NT2/D1 (cell line): ENCODE data around the gene ACSM3.
"Not testable (repeated sequence)": the region's sequence is repeated elsewhere in the genome, so short reads cannot be mapped to it uniquely, and the experiment has no call there.

Experiments used
- DNase-seq: peaks from one replicate; pipeline ENCODE4 v3.0.0-alpha.2; 2011; ENCODE audit warnings: low read depth, low spot score
- H3K27me3 ChIP-seq: 2 replicates; pipeline ENCODE4 v1.6.0; 2011; ENCODE audit warnings: mild to moderate bottlenecking; ENCODE audit not compliant: insufficient read length, insufficient read depth
- H3K36me3 ChIP-seq: 2 replicates; pipeline ENCODE4 v1.6.1; 2011; ENCODE audit warnings: mild to moderate bottlenecking, low read length, mixed read lengths; ENCODE audit not compliant: insufficient read depth, insufficient read length
- H3K4me1 ChIP-seq: 2 replicates; pipeline ENCODE4 v1.5.1; 2011; ENCODE audit not compliant: insufficient read depth, insufficient read length
- H3K4me3 ChIP-seq: 2 replicates; pipeline ENCODE4 v1.5.1; 2011; ENCODE audit warnings: low read depth; ENCODE audit not compliant: insufficient read length
- H3K9ac ChIP-seq: 2 replicates; pipeline ENCODE4 v1.6.0; 2011; ENCODE audit warnings: low read depth; ENCODE audit not compliant: insufficient read length
- H3K9me3 ChIP-seq: 2 replicates; pipeline ENCODE4 v1.5.1; 2011; ENCODE audit warnings: mild to moderate bottlenecking, low read length; ENCODE audit not compliant: insufficient read depth
- SUZ12 ChIP-seq: IDR thresholded peaks from 2 replicates; pipeline ENCODE4 v1.6.1; 2011; ENCODE audit not compliant: insufficient read length, insufficient read depth; ENCODE audit errors: extremely low read depth
- YY1 ChIP-seq: IDR thresholded peaks from 2 replicates; pipeline ENCODE4 v1.6.1; 2011; ENCODE audit not compliant: insufficient read length, insufficient read depth
- ZNF274 ChIP-seq: IDR thresholded peaks from 2 replicates; pipeline ENCODE4 v1.6.1; 2011; ENCODE audit warnings: mild to moderate bottlenecking, low read depth, low read length

Gene ACSM3

GRCh38 chr16:20744922-20745440, 18.8 kb upstream of the ACSM3 start:
- peaks cover 2% of the 10 kb centered on the region for H3K4me1 ChIP-seq
- no peak for TF ChIP-seq ZNF274
- TF ChIP-seq YY1 = no peak
- no peak for TF ChIP-seq SUZ12
- H3K9ac ChIP-seq = no peak overlapping the region
- H3K27me3 ChIP-seq = no peaks in the 10 kb centered on the region
- peaks cover 14% of the 10 kb centered on the region; the same call in 1 of the 2 replicates for H3K9me3 ChIP-seq
- no peak overlapping the region for H3K4me3 ChIP-seq
- no peak for DNase-seq
- H3K36me3 ChIP-seq = peaks cover 4% of the 10 kb centered on the region

- DNase-seq = no peak
- H3K9ac ChIP-seq = no peak overlapping the region
- H3K4me1 ChIP-seq = no peaks in the 10 kb centered on the region
- no peaks in the 10 kb centered on the region for H3K27me3 ChIP-seq
- no peaks in the 10 kb centered on the region for H3K36me3 ChIP-seq
- peaks cover 14% of the 10 kb centered on the region; the same call in 1 of the 2 replicates for H3K9me3 ChIP-seq
- TF ChIP-seq YY1 = no peak
- TF ChIP-seq SUZ12 = no peak
- TF ChIP-seq ZNF274 = no peak
- H3K4me3 ChIP-seq = no peak overlapping the region
These were observed 17.4 kb upstream of the ACSM3 start for GRCh38 chr16:20746461-20746860.

- no peak overlapping the region for H3K4me3 ChIP-seq
- TF ChIP-seq SUZ12 (no peak), YY1 (no peak), ZNF274 (no peak)
- peaks cover 14% of the 10 kb centered on the region; the same call in 1 of the 2 replicates for H3K9me3 ChIP-seq
- DNase-seq = no peak
- no peak overlapping the region for H3K9ac ChIP-seq
- H3K4me1 ChIP-seq = no peaks in the 10 kb centered on the region
- H3K27me3 ChIP-seq = no peaks in the 10 kb centered on the region
- H3K36me3 ChIP-seq = no peaks in the 10 kb centered on the region
These were observed 16.6 kb upstream of the ACSM3 start for GRCh38 chr16:20747030-20747816.

GRCh38 chr16:20749474-20749873, 14.3 kb upstream of the ACSM3 start:
- Histone ChIP-seq H3K4me1 (no peaks in the 10 kb centered on the region), H3K27me3 (no peaks in the 10 kb centered on the region), H3K36me3 (no peaks in the 10 kb centered on the region), H3K9ac (no peak overlapping the region), H3K4me3 (no peak overlapping the region), H3K9me3 (peaks cover 14% of the 10 kb centered on the region; the same call in 1 of the 2 replicates)
- no peak for DNase-seq
- TF ChIP-seq ZNF274 (no peak), SUZ12 (no peak), YY1 (no peak)

GRCh38 chr16:20750558-20750957, 13.3 kb upstream of the ACSM3 start:
- no peak overlapping the region for H3K4me3 ChIP-seq
- H3K27me3 ChIP-seq = no peaks in the 10 kb centered on the region
- TF ChIP-seq ZNF274 = no peak
- no peak for TF ChIP-seq SUZ12
- no peak for TF ChIP-seq YY1
- H3K9ac ChIP-seq = no peak overlapping the region
- no peak for DNase-seq
- H3K4me1 ChIP-seq = no peaks in the 10 kb centered on the region
- H3K36me3 ChIP-seq = no peaks in the 10 kb centered on the region
- H3K9me3 ChIP-seq = peaks cover 14% of the 10 kb centered on the region; the same call in 1 of the 2 replicates

- Histone ChIP-seq H3K9me3 (no peaks in the 10 kb centered on the region), H3K27me3 (no peaks in the 10 kb centered on the region), H3K36me3 (no peaks in the 10 kb centered on the region), H3K4me1 (no peaks in the 10 kb centered on the region), H3K4me3 (no peak overlapping the region), H3K9ac (no peak overlapping the region)
- no peak for TF ChIP-seq ZNF274
- no peak for TF ChIP-seq YY1
- no peak for TF ChIP-seq SUZ12
- no peak for DNase-seq
These were observed 10.1 kb upstream of the ACSM3 start for GRCh38 chr16:20753727-20754126.

GRCh38 chr16:20755238-20755637, 8.6 kb upstream of the ACSM3 start:
- Histone ChIP-seq H3K36me3 (no peaks in the 10 kb centered on the region), H3K9ac (no peak overlapping the region), H3K9me3 (no peaks in the 10 kb centered on the region), H3K4me1 (no peaks in the 10 kb centered on the region), H3K27me3 (no peaks in the 10 kb centered on the region), H3K4me3 (no peak overlapping the region)
- no peak for DNase-seq
- TF ChIP-seq SUZ12 = no peak
- no peak for TF ChIP-seq YY1
- no peak for TF ChIP-seq ZNF274

GRCh38 chr16:20755799-20756198, 8.0 kb upstream of the ACSM3 start:
- not testable (repeated sequence) for H3K36me3 ChIP-seq, DNase-seq, H3K9ac ChIP-seq, H3K4me3 ChIP-seq, H3K4me1 ChIP-seq, H3K9me3 ChIP-seq, H3K27me3 ChIP-seq
